ENCODE results near the gene CCDC188. TPM values are rescaled to one million over a fixed set of nuclear protein-coding genes. Genes with fewer than 3 reads are reported as not detected.

Gene CCDC188
- total and polyA plus RNA-seq, 10 of the 15 experiments (the other 5 are each of a cell fraction or from before 2014, with no cell fraction given), result not detected

GRCh38 chr22:20175597-20175900 is 24.7 kb upstream of the CCDC188 start:
- Histone ChIP-seq H3K27ac (ENCODE audit: control insufficient read depth, insufficient read depth) (no peak overlapping the region), H3K4me2 (ENCODE audit: control insufficient read depth, insufficient read depth) (no peak overlapping the region), H3K27me3 (replicated peaks in 1 of 2; ENCODE audit: control insufficient read depth in 2 of 2, insufficient read depth in 2 of 2, low read length in 1 of 2) (no peaks in the 10 kb centered on the region), H3K9ac (ENCODE audit: control insufficient read depth, insufficient read depth, low read length) (no peak overlapping the region), H3K36me3 (ENCODE audit: control insufficient read depth in 2 of 2, insufficient read depth in 2 of 2, low read length in 1 of 2) (no peaks in the 10 kb centered on the region), H3K9me3 (replicated peaks; ENCODE audit: control insufficient read depth, insufficient read depth, low read length) (no peaks in the 10 kb centered on the region), H3K4me1 (ENCODE audit: control insufficient read depth, insufficient read depth, low read length) (no peaks in the 10 kb centered on the region), H2AFZ (ENCODE audit: control insufficient read depth, low read depth, low read length) (no peak overlapping the region), H3K79me2 (ENCODE audit: control insufficient read depth, insufficient read depth, low read length) (no peaks in the 10 kb centered on the region), H3K4me3 (no peak overlapping the region), H4K20me1 (ENCODE audit: control insufficient read depth, insufficient read depth) (no peaks in the 10 kb centered on the region)
- SMC1A ChIA-PET (ENCODE audit: uncharacterized antibody, unreplicated experiment), result no interaction called here
- intact Hi-C loops (cut with micrococcal nuclease; ENCODE audit: unreplicated experiment), result no loop called here
- CTCF ChIA-PET, result interaction anchor here (1.5 to 1.7 kb wide), 2 partner anchors 40 to 63 kb away, joined by 4 to 15 read pairs; no protein-coding TSS in a partner anchor
- WGBS (ENCODE audit: insufficient coverage, insufficient replicate concordance, low lambda C conversion rate, missing lambda C conversion rate), result 18% methylated on average over 12 of the region's 12 CpGs
- FAIRE-seq, result no peak
- TF ChIP-seq SKIL (IDR thresholded peaks at IDR 0.05; ENCODE audit: low read depth, poor library complexity, severe bottlenecking) (no peak), TBL1XR1 (IDR thresholded peaks at IDR 0.05; ENCODE audit: low read depth, low read length) (no peak), CBX5 (IDR thresholded peaks at IDR 0.05; ENCODE audit: low read depth) (no peak), ATF3 (IDR thresholded peaks at IDR 0.05; ENCODE audit: borderline replicate concordance, extremely low read depth, low read depth, low read length) (no peak), NBN (IDR thresholded peaks at IDR 0.05) (no peak), SUZ12 (IDR thresholded peaks at IDR 0.05; ENCODE audit: unreplicated experiment) (no peak)
- no peak for DNase-seq (ENCODE audit: low read depth, low spot score)
- POLR2A ChIA-PET, result no interaction called here
- ATAC-seq, result no peak
- in situ Hi-C loops (cut with MboI), result no loop called here
- RAD21 ChIA-PET (ENCODE audit: unreplicated experiment), result interaction anchor here (1.2 to 2.2 kb wide), 2 partner anchors 18 to 63 kb away, joined by 3 to 11 read pairs; no protein-coding TSS in a partner anchor
- no TSS peak for BruUV-seq (replicated peaks)

All from GM12878 (cell line).